Activated CD8-positive, alpha-beta memory T cell treated with anti-CD3 and anti-CD28 coated beads for 4 hours (primary cell): ENCODE results near the gene EXOC6B.

Experiments used
- DNase-seq, 2 donors: peaks; one replicate each; pipeline ENCODE4 v3.0.0-alpha.2; 2020; ENCODE audit warnings: low read depth in 2 of 2

EXOC6B gene

DNA sequence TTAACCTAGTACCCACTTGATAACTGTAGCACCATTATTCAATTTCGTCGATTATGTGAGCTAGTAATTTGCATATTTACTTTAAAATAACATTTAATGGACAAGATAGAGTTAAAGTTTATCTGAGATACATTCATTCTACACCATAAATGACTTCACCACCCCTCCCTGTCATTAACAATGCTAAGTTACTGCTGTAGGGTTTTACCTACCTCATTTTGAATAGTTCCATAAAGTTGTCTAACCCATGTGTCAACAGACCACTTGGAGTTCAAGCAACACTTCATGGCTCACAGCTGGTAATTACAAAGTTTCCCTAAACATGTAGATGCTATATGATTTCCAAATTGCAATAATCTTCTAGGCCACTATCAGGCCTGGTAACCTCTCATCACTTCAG is 550.7 kb downstream of the EXOC6B start:
- DNase-seq = no peak

DNA sequence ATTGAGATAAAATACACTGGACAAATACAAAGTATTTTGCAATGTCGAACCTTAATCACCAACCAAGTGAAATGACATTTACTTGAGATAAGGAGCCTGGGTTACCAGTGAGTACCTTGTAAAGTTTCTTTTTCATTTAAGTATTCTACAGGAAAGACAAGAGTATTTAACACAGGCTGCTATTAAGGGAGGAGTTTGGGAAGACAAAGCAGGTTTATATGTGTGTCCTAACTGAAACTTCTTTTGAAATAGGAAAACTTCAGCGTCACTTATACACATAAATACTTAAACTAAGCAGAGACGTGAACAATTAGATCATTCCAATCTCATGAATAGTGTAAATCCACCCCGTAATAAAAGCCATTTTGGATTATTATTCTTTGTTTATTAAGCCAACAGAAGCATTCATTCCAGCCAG is 551.4 kb downstream of the EXOC6B start:
- DNase-seq = no peak

DNA sequence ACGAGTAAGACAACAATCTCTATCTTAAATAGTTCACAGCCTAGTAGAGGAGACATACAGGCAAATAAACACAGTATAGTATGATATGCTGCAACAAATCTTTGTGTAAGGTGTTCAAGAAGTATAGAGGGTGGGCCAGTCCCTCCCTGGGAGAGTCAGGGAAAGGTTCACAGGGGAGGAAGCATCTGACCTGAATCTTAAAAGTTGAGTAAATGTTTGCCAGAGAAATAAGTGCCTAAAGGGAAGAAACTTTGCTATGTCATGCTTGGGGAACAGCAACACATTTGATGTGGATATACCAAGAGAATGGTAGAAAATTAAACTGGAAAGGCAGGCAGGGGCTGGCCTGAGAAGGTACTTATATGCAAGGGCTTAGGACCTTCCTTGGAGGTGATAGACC is 552.4 kb downstream of the EXOC6B start:
- no peak for DNase-seq

DNA sequence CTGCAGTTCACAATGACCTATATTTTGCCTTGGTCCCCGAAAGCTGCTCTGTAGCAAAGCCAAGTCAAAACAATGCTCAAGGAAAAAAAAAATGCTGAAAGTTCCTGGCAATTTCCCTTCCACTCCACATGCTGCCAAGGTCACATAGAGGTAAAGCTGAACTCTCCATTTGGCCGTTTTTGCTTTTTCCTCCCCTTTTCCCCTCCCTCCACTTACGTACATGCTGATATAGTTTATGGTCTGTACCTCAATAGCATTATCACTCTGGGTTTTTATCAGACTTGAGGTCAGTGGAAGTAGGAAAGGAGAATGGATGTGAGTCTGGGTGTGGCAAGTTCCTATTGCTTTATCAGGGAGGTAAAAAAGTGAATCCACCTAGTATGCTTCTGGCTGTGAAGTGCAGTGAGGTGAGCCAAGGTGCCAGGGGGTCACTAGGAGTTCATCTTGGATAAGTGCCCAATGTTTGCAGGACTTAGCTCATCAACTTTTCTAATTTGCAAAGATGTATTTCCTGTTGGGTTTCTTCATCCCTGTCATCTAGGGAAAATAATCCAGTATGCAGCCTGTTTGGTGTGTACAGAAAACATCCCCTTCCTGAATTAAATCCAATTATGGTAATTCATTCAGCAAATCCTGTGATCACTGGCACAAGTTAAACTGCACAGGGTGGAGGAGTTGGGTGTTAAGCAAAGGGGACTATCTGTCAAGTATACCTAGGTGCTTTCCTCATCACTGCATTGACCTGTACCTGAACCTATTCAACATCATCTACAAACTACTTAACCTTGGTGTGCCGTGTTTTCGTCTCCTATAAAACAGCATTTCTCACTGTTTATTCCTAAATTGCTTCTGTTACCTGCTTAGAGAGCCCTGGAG is 553.8 kb downstream of the EXOC6B start:
- no peak for DNase-seq

DNA sequence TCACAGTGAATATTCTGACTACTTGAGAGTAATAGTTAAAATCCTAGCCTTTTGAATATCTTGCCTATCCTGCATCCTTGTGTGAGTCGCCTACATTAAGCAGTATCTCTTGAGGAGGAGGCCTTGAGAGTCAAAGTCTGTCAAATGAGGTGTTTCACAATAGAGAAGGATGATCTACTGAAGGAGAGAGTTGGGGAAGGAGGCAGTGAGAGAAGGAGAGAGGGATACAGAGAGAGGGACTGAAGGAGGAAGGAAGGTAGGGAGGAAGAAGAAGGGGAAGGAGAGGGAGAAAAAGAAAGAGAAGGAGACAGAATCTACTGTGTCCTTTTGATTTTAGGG is 554.6 kb downstream of the EXOC6B start:
- DNase-seq = no peak

DNA sequence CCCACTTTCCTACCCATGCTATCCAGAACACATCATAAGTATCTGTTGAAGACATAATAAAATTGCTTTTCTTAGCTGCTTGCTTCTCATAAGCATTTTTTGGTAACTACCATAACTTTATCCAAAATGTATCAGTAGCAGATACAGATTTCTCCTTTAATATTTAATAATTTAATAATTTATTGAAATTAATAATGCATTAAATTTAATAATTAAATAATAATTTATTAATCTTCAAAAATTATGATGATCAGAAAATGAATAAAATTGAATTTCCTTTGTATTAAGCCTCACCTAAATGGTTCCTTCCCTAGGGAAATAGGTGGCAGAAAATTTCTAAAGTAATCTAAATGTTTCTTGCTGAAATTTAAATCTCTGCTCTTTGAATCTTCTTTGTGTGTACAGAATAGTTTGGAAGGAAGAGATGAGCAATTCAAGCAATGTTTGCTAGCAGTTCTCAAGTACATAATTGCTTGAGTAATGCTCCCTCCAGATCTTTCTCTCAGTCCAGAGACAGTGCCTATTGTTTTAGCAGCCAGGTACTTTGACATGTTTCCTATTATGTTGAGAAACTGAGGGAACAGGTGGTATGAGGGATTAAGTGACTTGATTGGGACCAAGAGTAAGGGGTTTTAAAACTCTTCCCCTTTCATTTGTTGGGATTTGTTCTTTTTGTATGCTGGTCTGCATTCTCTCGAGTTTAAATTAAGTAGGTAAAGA is 555.1 kb downstream of the EXOC6B start:
- DNase-seq = no peak

DNA sequence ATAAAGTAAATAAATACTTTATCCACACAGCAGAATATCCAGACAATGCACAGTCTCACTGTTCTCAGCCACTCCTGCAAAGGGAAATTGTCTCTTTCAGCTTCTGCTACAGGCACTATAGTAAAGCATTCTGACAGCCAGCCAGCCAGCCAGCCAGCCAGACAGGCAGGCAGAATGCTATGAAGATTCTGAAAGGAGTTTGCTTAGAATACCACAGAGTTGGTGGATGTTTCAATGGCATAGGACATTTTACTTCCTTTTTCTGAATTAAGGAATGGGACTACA is 562.1 kb downstream of the EXOC6B start:
- no peak for DNase-seq

DNA sequence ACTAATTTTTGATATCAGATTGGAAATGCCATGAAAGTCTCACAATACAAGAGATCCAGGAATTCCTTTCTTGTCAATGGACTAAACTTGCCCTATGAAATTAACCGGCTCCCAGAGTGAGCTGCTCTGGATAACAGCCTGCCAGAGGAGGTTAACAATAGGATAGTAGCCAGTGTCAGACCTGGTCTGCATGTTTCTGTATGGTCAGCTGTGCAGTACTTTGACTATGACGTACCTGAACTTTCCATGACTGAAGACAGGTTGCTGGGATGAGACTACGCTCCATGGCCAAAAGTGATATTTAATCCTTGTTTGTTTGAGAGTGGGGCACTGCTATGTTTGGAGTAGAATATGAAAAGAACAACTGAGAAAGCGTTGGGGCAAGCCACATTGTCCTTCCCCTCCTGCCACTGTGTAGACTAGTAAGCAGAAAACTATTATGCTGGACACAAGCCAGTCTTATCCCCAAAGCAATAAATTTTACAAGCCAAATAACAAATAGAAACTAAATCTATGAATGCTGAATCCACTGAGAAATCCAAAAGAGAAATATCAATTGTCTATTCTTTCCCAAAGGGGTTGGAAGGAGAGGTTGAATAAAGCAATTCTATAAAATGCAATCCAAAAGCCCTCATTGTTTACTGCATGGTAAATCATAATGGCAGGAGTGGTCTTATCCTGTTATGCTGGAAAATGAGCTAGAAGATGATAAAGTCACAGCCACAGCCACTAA is 562.6 kb downstream of the EXOC6B start:
- DNase-seq = no peak

DNA sequence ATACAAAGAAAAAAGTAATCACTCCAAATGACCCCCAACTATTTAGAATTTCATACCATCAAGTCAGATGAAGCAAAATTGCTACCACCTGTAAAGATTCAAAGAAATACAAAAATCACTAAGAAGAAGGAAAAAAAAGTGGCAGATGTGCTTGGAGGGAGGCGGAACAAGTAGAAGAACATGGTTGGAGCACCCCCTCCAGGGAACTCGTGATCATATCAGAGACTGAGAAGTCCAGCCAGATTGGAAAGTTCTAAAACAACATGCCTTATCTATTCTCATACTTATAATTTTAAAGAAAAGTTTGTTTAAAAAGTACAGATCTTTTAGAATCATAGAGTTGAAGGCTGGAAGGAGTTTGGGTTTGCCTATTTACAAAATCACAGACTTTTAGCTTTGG is 564.8 kb downstream of the EXOC6B start:
- no peak for DNase-seq

DNA sequence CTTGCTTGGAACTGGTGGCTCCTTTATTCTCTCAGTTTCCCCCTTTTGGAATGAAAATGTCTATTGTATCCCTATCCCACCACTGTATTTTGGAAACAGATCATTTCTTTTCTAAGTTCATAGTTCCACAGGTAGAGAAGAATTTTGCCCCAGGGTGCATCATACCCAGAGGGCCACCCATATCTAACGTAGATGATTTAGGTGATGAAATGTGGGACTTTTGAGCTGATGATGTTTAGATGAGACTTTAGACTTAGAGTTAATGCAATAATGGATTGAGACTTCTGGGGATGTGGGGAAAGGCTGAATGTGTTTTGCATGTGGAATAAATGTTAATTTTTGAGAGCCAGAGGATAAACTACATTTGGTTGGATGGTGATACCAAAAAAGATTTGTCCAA is 570.3 kb downstream of the EXOC6B start:
- no peak for DNase-seq

DNA sequence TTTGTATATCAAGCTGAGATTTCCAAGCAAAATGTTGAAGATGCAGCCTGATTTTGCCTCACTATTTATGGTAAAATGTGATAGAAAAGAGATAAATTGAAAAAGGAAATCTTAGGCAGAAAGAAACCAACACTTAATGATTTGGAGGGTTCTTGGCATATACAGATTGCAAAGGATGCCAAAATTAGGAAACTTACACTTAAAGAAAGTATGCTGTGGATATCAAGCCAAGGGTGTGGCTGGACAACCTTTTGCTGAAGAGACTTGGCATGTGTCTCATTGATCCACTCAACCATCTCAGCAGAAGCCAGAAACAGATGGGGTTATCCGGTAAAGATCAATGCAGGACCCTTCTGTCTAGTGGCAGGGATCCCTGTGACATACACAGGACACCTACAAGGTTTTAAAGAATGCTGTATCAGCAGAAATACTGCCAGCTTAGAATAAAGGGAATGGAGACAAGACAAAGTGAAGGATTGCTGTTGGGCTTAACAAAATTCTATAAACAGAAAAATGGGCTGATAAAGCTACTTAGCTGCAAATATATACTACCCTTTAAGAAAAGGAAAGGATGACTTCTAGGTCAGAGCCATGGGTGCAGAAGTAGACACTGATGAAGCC is 570.9 kb downstream of the EXOC6B start:
- no peak for DNase-seq

DNA sequence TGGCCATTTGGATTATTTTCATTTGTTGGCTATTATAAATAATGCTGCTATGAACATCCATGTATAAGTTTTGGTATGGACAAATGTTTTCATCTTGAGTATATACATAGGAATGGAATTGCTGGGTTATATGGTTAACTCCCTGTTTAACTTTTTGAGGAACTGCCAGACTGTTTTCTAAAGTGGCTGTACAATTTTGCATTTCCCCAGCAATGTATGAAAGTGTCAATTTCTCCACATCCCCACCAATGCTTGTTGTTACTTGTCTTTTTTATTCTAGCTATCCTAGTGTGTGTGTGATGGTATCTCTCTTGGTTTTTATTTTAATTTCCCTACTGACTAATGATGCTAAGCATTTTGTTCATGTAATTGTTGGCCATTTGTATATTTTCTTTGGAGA is 587.5 kb downstream of the EXOC6B start:
- DNase-seq = no peak

DNA sequence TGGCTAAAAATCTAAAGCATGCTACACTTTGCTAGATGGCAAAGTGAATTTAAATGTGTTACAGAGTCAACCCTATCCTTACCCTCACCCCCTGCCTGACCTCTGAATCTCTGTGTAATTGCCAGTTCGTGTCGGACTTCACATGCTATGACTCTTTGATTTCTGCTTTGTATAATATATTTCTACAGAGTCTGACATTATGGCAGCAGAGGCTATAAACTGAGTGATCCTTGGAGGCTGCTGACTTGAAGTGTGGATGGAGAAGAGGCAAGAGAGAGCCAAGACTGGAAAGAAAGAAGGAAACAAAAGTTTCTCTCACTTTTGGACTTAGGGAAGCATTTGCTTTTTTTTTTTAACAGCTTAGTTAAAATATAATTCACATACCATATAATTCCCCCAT is 588.3 kb downstream of the EXOC6B start:
- no peak for DNase-seq

DNA sequence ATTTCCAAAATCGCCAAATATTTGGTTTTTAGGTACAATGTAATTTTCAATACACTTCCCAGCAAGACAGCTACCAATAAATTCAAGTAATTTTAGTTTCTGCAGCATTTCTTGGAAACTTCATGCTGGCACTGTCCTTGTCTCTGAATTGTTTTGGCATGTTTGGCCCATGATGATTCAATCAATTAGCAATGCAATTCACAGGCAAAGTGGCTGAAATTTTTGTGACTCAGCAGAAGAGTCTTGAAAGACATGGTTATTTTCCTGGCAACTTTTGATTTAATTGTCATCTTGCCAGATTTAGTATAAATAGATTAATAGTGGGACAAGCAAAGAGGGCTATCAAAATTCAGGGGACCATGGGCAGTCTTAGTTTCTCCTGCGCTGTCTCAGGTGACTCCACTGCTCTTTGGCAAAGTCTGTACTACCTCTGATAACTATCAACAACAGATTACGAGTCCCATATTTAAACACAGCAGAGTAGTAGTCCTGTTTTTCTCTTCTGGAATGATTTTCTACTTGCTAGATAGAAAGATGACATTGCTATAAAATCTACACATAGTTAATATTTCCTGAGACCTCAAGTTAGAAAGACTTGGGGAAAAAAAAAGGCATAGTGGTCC is 589.3 kb downstream of the EXOC6B start:
- no peak for DNase-seq

DNA sequence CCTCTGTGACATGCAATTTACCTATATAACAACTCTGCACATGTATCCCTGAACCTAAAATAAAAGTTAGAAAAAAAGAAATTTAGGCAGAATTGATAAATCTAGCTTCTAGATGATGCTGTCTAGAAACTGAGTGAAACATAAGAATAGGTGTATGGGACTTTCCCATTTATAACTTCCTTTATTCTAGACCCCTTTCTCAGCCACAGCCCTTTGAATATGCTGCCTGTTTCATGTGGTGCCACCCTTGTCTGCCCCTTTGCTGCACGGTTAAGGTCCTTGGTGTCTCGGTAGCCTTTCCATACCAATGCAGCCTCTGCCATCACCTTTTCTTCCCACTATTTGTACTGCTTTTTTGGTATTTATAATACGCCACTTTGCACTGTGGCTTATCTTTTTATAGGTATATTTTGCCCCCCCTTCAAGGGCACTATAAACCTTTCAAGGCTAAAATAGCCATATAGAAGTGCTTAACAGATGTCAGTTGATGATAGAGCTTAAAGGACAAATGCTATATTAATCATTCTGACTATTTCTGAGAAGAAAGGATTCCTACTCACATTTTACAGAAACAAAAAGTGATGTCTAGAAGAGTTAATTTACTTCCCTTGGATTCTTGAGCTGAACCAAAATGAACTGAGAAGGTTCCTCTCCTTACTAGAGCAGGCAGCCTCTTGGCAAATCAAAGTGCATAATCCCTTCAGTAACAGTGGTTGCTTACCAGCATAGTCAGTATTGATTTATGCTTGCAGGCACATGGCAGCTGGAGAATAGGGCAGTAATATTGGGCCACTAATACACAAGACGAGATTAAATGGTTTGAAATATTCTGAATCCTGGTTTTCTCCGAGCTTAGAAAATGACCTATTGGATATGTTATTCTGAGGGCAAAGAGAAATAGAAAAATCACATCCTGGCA is 590.1 kb downstream of the EXOC6B start:
- no peak for DNase-seq

DNA sequence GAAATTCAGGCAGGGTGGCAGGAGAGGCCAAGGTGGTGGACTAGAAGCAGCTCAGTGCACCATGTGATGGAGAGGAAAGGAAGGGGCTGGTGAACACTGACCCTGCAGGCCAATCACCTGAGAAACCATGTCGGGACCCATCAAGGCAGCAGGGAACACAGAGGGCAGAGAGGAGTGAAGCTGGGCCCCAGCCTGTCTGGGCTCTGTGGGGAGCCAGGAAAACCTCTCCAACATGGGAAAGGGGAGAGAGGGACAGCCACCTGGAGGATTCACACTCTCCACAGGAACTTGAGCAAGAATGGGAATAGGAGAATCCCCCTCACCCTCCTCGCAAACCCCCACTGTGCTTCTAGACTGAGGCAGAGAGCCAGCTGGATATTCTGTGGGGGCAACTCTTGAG is 592.6 kb downstream of the EXOC6B start:
- no peak for DNase-seq

DNA sequence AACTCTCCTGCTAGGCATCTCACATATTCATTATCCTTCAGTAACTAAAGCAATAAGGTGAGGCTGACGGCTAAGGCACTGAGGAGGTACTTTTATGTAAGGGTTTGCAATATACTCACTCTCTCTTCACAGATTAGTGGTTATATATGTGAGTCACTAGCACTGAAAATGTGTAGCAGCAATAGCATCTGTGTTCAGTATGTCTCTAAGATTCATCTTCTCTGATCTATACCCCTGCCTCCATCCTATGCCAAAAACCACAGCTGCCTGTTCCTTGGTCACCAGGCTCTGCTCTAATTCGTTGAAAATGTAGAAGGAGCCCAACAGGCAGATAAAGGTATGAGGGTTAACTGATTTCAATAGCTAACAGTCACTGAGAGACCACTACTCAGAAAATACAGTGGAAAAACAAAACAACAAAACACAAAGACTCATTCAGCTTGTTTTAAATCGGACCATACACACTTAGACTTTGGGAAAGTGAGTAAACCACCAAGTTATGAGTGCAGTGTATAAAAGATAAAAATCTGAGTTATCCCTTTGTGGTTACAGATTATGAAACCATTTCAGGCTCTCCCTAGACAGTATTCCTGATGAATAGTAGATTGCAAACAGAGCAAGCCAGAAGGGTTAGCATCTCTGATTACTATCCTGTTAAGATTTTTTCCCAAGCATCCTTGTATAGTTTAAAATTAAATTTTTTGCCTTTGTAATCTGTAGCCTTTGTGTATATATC is 602.8 kb downstream of the EXOC6B start:
- no peak for DNase-seq

DNA sequence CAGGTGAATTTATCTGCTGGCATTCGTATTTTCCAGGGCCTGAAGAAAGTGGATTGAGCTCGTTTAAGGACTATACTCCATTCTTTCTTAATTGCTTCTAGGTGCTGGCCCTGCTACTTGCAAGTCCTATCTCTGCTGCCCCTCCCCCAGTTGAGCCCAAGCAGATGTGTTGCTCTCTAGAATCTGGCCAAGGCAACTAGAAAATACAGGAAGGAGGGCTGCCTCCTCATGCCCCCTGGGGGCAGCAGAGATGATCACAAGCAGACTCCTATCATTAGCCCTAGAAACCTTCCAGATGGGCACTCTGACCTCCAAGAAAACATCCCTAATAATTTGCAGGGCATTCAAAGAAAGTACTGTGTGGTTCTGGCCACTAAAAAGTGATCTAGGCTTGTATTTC is 605.7 kb downstream of the EXOC6B start:
- no peak for DNase-seq

DNA sequence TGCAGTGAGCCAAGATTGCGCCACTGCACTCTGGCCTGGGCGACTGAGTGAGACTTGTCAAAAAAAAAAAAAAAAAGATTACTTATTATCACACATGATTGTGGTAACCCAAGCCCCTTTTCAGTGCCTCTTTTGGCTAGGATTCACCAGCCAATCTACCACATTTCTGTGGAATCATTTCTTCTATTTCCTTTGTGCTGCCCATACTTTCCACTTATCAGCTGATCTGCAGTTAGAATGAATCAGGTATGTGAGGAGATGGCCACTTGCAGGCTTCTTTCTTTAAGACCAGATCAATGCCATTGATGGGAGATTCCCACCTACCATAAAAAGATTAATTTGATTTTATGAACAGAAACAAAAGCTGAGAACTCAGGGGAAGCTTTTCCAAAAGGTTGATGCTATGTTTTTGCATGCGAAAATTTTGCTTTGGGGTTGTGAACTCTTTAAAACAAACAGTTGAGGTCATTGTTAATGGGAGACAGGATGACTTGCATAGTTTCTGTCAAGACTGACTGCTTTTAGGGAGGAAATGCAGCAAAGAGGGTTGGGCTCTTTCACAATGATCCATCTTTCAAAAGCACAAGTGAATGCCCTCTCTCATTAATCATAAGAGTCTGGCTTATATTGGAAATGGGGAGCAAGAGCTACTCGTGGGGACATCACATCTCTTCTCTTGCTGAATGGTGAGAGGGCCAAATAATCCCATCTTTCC is 611.2 kb downstream of the EXOC6B start:
- no peak for DNase-seq

DNA sequence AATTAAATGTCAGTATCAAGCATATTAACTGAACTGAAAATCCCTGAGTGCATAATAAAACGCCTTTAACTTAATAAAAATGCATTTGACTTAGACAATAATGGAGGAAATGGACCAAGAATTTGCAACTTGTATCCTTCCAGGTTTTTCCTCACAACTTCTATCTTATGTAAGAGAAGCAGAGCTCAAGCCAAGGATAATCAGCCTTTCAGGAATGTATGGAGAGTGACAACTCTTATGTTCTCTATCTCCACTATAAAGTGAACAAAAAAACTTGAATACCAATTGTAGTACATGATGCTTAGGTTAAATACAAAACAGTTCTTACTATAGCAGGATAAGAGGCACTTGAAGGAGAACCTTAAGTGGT is 613.4 kb downstream of the EXOC6B start:
- DNase-seq = no peak
